ENCODE results near the gene KIF6.

Gene KIF6

DNA sequence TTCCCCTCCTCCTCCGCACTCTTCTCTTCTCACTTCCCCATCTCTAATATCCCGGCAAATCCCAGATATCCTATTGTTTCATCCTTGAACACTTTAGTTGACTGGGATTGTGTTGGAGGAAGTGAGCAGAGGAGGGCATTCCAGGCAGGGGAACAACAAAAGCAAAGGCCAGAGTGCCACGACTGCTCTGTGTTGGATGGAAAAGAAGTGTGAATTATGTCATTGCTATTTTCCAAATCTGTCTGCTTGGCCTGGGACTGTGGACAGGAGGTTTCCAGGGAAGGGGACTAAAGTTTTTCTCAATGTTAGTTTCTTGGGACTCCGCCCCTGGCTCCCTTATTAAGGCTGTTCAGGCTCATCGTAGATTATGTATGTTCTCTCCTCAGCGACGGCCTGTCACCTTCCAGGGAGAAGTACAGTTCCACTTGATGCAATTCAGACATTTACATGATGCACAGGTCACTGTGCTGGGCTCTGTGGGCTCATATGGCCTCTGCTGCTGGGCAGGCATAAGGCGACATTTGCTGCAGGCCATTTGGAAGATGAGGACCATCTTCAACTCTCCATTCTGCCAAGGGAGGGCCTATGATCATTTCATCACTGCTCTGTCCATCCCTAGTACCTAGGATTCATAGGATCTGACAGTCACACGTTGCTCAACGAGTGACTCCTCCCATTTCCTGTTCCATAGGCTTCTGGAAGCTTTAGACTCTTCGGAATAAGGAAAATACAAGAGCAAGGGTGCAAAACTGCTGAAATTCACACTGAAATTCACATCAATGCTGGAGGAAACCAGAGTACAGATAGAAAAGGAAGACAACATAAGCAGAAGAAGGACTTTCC is 303.6 kb downstream of the KIF6 start:
- H3K27me3 ChIP-seq (ENCODE audit: low read length) = no peaks in the 10 kb centered on the region
- no peaks in the 10 kb centered on the region for H3K79me2 ChIP-seq (ENCODE audit: insufficient read depth, low read length)
- no peaks in the 10 kb centered on the region for H3F3A ChIP-seq (ENCODE audit: insufficient read depth)
- no peaks in the 10 kb centered on the region for H3K9me3 ChIP-seq (ENCODE audit: insufficient read depth, low read length)
- no peak overlapping the region for H3K9ac ChIP-seq (ENCODE audit: low read length)
- no peak overlapping the region for H3K4me3 ChIP-seq (ENCODE audit: insufficient read depth, low read length, poor library complexity, severe bottlenecking)
- TF ChIP-seq EZH2phosphoT487 (conservative IDR thresholded peaks at IDR 0.05; ENCODE audit: low read length) = no peak
- TF ChIP-seq, protein P1, sequence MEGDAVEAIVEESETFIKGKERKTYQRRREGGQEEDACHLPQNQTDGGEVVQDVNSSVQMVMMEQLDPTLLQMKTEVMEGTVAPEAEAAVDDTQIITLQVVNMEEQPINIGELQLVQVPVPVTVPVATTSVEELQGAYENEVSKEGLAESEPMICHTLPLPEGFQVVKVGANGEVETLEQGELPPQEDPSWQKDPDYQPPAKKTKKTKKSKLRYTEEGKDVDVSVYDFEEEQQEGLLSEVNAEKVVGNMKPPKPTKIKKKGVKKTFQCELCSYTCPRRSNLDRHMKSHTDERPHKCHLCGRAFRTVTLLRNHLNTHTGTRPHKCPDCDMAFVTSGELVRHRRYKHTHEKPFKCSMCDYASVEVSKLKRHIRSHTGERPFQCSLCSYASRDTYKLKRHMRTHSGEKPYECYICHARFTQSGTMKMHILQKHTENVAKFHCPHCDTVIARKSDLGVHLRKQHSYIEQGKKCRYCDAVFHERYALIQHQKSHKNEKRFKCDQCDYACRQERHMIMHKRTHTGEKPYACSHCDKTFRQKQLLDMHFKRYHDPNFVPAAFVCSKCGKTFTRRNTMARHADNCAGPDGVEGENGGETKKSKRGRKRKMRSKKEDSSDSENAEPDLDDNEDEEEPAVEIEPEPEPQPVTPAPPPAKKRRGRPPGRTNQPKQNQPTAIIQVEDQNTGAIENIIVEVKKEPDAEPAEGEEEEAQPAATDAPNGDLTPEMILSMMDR (IDR thresholded peaks at IDR 0.05; ENCODE audit: insufficient read depth, low read length, poor library complexity, severe bottlenecking) = no peak
- H3K27ac ChIP-seq (ENCODE audit: low read depth, low read length) = no peak overlapping the region
- H3K9me2 ChIP-seq (replicated peaks; ENCODE audit: insufficient read depth, low read length) = no peaks in the 10 kb centered on the region
- H3K4me2 ChIP-seq (ENCODE audit: low read depth, low read length, poor library complexity, severe bottlenecking) = no peak overlapping the region
- no peaks in the 10 kb centered on the region for H3K36me3 ChIP-seq (ENCODE audit: low read length)
- H4K20me1 ChIP-seq (ENCODE audit: low read depth, low read length) = no peaks in the 10 kb centered on the region
- no peak overlapping the region for H2AFZ ChIP-seq (ENCODE audit: low read depth, low read length, severe bottlenecking)

DNA sequence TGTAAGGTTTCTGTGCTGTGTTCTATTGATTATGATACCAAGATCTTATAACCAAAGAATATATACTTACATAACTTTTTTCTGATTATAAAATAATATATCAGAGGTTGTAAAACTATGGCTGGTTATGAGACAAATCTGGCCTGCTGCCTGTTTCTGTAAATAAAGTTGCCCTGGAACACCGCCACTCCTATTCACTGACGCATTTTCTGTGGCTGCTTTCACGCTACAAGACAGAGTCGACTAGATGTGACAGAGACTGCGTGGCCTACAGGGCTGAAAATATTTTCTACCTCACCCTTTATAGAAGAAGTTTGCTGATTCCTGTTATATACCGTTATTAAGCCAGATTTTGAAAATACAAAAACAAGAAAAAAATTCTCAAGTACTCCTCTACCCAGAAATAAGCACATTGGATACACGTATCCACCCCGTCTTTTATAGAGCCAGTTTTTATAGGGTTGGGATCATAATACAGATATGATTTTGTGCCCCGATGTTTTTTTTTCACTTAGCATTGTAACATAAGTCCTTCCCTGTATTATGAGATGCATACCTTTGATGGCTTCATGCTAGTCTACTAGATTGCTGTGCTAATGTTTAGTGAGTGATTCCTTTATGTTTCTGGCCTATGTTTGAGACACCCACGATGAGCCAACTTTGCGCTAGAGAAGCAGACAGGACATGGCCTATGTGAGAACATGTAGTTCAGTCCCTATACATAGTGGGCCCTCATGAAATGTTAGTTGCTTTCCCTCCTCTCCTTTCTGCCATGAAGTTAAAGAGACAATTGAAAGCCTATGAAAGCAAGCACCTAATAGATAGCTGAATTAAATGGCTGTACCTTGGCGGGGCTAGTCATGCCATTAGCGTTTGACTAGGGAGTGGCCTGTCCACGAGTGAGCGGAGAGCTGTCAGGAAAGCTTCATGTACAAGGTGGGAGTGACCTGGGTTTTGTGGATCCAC is 304.6 kb downstream of the KIF6 start:
- H3K36me3 ChIP-seq (ENCODE audit: low read length) = no peaks in the 10 kb centered on the region
- H3K27ac ChIP-seq (ENCODE audit: low read depth, low read length) = no peak overlapping the region
- H3K9me2 ChIP-seq (replicated peaks; ENCODE audit: insufficient read depth, low read length) = no peaks in the 10 kb centered on the region
- no peak overlapping the region for H3K9ac ChIP-seq (ENCODE audit: low read length)
- no peak overlapping the region for H3K4me3 ChIP-seq (ENCODE audit: insufficient read depth, low read length, poor library complexity, severe bottlenecking)
- H3K9me3 ChIP-seq (ENCODE audit: insufficient read depth, low read length) = no peaks in the 10 kb centered on the region
- H3K27me3 ChIP-seq (ENCODE audit: low read length) = no peaks in the 10 kb centered on the region
- no peak overlapping the region for H2AFZ ChIP-seq (ENCODE audit: low read depth, low read length, severe bottlenecking)
- TF ChIP-seq EZH2phosphoT487 (conservative IDR thresholded peaks at IDR 0.05; ENCODE audit: low read length) = no peak
- TF ChIP-seq, protein P1 (IDR thresholded peaks at IDR 0.05; ENCODE audit: insufficient read depth, low read length, poor library complexity, severe bottlenecking) = no peak
- no peaks in the 10 kb centered on the region for H3K79me2 ChIP-seq (ENCODE audit: insufficient read depth, low read length)
- no peaks in the 10 kb centered on the region for H4K20me1 ChIP-seq (ENCODE audit: low read depth, low read length)
- H3K4me2 ChIP-seq (ENCODE audit: low read depth, low read length, poor library complexity, severe bottlenecking) = no peak overlapping the region
- no peaks in the 10 kb centered on the region for H3F3A ChIP-seq (ENCODE audit: insufficient read depth)

DNA sequence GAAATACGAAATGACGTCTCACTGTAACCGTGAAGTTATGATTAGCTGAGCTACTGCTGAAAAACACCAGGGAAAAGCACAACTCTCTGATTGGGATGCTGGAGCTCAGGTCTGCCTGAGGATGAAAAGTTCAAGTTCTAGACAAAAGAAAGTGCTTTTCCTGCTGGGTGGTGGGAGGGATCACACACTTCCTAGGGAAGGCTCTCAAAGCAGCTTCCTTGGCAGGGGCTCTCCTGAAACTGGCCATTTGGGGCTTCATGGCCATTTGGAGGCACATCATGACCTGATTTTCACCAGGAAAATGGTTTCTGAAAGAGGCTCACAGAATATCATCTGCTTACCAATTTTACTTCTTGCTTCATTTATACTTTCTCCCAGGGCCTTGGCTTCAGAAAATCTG is 305.6 kb downstream of the KIF6 start:
- Histone ChIP-seq H3K36me3 (ENCODE audit: low read length) (no peaks in the 10 kb centered on the region), H3K9ac (ENCODE audit: low read length) (no peak overlapping the region), H3F3A (ENCODE audit: insufficient read depth) (no peaks in the 10 kb centered on the region), H3K4me2 (ENCODE audit: low read depth, low read length, poor library complexity, severe bottlenecking) (no peak overlapping the region), H3K9me3 (ENCODE audit: insufficient read depth, low read length) (no peaks in the 10 kb centered on the region), H2AFZ (ENCODE audit: low read depth, low read length, severe bottlenecking) (no peak overlapping the region), H3K27me3 (ENCODE audit: low read length) (no peaks in the 10 kb centered on the region), H3K4me3 (ENCODE audit: insufficient read depth, low read length, poor library complexity, severe bottlenecking) (no peak overlapping the region), H4K20me1 (ENCODE audit: low read depth, low read length) (no peaks in the 10 kb centered on the region), H3K9me2 (replicated peaks; ENCODE audit: insufficient read depth, low read length) (no peaks in the 10 kb centered on the region), H3K79me2 (ENCODE audit: insufficient read depth, low read length) (no peaks in the 10 kb centered on the region), H3K27ac (ENCODE audit: low read depth, low read length) (no peak overlapping the region)
- no peak for TF ChIP-seq EZH2phosphoT487 (conservative IDR thresholded peaks at IDR 0.05; ENCODE audit: low read length)
- TF ChIP-seq, protein P1 (IDR thresholded peaks at IDR 0.05; ENCODE audit: insufficient read depth, low read length, poor library complexity, severe bottlenecking) = no peak
